HG03175 (cell line): ENCODE measurements around the gene MORN5.
A peak's percentile ranks its signal among the peaks of the same experiment; 100 is the strongest.

Source experiments
- ATAC-seq: cut with Tn5 transposase; IDR thresholded peaks from one replicate; pipeline ENCODE4 v1.9.1; 2021; ENCODE audit warnings: mild to moderate bottlenecking, moderate library complexity; ENCODE audit not compliant: unreplicated experiment

The MORN5 gene

GRCh38 chr9:122213589-122214413 is 54.1 kb downstream of the MORN5 start:
- peak; percentile 45 for ATAC-seq

GRCh38 chr9:122214507-122214906 is 54.8 kb downstream of the MORN5 start:
- no peak for ATAC-seq

GRCh38 chr9:122215663-122216062 is 56.0 kb downstream of the MORN5 start:
- no peak for ATAC-seq

GRCh38 chr9:122216138-122216797 is 56.6 kb downstream of the MORN5 start:
- no peak for ATAC-seq

GRCh38 chr9:122216798-122217418 is 57.2 kb downstream of the MORN5 start:
- no peak for ATAC-seq

- ATAC-seq, result no peak
These were observed 57.9 kb downstream of the MORN5 start for GRCh38 chr9:122217640-122218039.

- ATAC-seq, result no peak
These were observed 58.6 kb downstream of the MORN5 start for GRCh38 chr9:122218071-122218934.

- ATAC-seq, result no peak
These were observed 59.5 kb downstream of the MORN5 start for GRCh38 chr9:122218935-122219855.

DNA sequence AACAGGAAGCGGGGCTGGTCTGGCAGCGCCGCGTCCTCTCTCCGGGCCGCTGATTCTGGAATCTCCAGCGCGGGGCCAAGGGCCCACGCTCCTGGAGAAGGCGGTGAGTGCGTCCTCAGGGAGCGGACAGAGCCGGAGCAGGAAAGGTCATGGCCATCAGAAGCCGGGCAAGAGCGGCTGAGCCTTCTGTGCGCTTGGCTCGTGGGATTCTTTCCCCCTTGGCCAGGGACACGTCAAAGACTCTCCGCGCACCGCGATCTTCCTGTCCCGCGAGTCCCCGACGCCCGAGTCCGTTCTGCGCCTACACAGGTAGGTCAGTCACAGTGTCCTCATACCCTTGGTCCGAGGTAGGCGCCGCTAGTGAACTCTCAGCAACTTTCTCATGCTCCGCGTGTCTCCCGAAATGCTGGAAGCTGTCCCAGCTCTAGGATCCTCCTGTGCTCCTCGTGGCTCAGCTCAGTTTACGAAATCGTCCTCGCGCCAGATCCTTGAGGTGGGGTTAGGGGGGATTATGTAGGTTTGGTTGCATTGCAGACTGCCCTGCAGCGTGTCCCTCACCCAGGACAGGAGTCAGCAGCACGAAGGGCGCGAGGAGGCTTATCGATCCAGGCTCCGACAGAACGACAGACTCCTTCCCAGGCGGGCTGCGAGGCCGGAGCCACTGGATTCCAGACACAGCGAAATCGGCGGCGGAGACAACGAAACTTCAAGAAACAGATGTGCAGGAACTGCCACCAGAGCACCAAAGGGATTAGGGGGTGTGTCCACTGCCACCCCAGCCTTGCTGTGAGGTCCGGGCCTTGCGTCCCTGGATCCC is 60.4 kb downstream of the MORN5 start:
- ATAC-seq, result no peak

DNA sequence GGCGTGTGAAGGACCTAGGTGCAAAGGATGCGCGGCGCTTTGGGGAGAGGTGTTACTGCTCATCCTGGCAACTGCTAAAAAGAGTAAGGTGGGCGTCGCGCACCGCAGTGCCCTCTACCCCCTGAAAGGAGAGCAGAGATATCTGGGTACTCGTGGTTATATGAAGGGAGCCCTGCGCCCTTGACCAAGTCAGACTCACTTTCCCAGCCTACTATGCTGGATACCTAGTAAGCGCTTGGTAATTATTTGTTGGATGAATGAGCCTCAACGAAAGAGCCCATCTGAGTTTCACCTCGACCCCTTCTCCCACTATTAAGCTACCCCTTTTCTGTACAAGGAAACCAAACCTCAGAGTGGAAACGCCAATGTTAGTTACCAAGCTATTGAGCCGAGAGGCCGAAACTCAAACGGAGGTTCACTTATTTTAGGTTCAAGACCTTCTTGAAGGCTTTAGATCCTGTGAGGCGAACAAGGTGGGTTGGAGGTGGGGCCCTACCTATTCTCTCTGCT is 61.0 kb downstream of the MORN5 start:
- no peak for ATAC-seq

- no peak for ATAC-seq
These were observed 61.6 kb downstream of the MORN5 start for GRCh38 chr9:122221183-122221811.

DNA sequence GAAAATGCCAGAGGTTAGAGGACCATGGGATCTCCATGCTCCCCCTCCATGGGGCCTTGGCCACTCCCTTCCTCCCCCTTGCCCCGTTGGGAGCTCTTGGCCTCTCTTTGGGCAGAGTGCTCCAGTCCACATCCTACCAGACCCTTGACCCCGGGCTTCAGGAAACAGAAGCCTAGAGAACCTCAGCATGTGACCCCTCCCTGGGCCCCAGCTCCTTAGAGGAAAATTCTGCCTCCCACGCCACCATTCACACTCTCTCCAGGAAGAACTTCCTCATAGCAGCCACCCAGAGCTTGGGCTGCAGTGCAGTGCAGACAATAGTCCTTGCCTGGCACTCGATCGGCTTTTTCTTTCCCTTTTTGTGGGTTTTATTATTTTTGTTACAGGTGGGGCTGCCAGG is 63.1 kb downstream of the MORN5 start:
- no peak for ATAC-seq

DNA sequence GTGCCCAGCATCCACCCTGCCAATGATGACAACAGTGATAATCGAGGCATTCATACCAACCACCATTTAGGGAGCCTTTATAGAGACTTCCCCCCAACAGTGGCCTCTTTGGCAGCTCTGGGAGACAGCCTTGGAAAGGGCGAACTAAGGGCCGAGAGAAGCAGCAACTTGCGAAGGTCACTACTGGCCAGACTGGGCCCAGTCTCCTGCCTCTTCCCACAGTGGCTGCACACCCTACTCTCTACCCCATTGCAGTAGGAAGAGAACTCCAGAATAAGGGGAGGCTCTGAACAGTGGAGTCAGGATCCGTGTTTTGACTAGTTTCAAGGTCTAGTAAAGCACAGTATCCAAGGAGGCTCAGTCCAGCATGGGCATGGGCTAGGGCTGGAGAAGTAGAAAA is 63.7 kb downstream of the MORN5 start:
- no peak for ATAC-seq

DNA sequence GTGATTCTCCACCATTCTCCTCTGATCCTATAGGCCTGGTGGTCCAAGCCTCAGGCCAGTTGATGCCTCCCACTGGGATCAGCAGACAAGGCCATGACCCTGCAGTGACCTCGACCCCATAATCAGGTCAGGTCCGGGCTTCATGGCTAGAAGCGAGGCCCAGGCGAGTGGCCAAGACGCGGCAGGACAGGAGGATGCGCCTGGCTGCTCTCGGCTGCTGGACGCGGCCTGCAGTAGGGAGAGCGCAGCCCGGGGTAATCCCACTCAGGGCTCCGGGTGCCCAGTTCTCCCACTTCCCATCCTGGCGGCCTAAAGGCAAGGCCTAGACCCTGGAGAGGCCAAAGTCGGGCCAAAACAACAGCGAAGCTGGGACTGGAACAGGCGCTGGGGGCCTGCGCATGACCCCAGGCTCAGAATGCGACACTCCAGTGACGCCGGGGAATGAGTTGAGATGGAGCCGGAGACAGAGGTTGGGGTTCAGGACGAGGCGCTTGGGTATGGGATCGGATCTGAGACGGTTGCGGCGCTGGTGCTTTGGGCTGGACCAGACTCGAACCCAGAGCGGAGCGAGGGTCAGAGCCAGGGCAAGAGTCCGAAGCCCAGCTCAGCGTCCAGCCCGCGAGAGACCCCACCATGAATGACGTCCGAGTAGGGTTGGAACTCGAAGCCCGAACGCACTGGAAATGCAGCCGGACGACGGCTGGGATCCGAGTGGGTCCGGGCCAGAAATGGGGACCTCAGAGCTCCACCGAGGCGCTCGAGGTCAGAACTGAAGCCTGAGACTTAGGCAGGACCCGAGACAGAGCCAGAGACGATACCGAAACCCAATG is 65.8 kb downstream of the MORN5 start:
- ATAC-seq, result no peak

- ATAC-seq, result no peak
These were observed 66.5 kb downstream of the MORN5 start for GRCh38 chr9:122226142-122226757.

DNA sequence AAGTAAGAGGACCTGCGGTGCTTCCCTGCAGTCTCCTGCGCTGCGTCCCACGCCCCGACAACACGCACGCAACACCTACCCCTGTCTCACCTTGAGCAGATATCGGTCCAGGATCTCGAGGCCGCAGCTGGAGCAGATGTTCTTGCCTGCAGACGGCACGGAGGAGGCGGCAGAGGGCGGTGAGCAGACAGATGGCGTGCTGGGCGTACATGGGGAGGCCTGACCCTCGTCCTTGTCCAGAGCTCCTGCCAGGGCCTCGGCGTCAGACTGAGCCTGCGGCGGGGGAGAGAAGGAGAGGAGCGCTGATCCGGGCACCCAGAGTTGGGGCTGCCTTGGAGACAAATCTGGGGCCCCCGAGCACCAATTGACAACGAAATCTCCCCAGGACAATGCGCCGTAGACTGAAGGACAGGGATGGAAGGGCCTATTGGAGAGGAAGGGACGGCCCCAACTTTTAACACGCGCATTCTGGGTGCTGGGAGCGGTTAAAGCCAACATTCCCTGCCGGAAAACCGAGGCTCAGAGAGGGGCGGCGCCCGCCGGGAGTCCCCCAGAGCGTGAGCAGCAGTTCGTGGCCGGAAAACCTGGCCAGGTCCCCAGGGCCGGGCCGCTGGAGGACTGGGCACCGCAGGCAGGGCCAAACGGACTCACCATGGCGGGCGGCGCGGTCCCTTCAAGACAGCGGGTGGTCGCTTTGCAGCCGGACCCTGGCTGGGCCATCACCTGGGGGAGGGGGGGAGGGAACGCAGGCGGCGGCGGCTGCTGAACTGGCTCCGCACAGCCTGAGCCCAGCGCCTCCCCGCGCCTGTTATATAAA is 67.3 kb downstream of the MORN5 start:
- ATAC-seq, result no peak
